Measurements from ENCODE around the gene PTPA.

PTPA gene

GRCh38 chr9:129069862-129070641, 41.2 kb upstream of the PTPA start:
- Histone ChIP-seq H3K9me3 (no peaks in the 10 kb centered on the region), H3K27ac (no peak overlapping the region), H3K36me3 (peaks cover 9 to 66% (median 43%) of the 10 kb centered on the region in 3 donors), H3K27me3 (no peaks in the 10 kb centered on the region), H3K4me3 (no peak overlapping the region), H3K4me1 (no peaks in the 10 kb centered on the region)
- intact Hi-C loops (cut with DNase I; ENCODE audit: low total_unique reads), result no loop called here
- no peak for TF ChIP-seq CTCF (IDR thresholded peaks at IDR 0.05)
- DNase-seq, result no peak

- H3K36me3 ChIP-seq, result peaks cover 9 to 58% (median 34%) of the 10 kb centered on the region in 3 donors
These were observed 40.3 kb upstream of the PTPA start for GRCh38 chr9:129070696-129071525.

GRCh38 chr9:129071526-129072126, 39.6 kb upstream of the PTPA start:
- intact Hi-C loops (cut with DNase I; ENCODE audit: low total_unique reads), result no loop called here
- TF ChIP-seq CTCF (IDR thresholded peaks at IDR 0.05), result no peak
- Histone ChIP-seq H3K27me3 (no peaks in the 10 kb centered on the region), H3K9me3 (no peaks in the 10 kb centered on the region), H3K27ac (no peak overlapping the region), H3K4me3 (no peak overlapping the region), H3K36me3 (peaks cover 9 to 54% (median 30%) of the 10 kb centered on the region in 3 donors), H3K4me1 (no peaks in the 10 kb centered on the region)
- DNase-seq, result no peak

More at GRCh38 chr9:129070696-129071525, 40.3 kb upstream of the PTPA start:
- Histone ChIP-seq H3K27me3 (no peaks in the 10 kb centered on the region), H3K4me3 (no peak overlapping the region), H3K4me1 (no peaks in the 10 kb centered on the region), H3K9me3 (no peaks in the 10 kb centered on the region), H3K27ac (no peak overlapping the region)
- DNase-seq, result no peak
- no peak for TF ChIP-seq CTCF (IDR thresholded peaks at IDR 0.05)
- intact Hi-C loops (cut with DNase I; ENCODE audit: low total_unique reads), result no loop called here

- intact Hi-C loops (cut with DNase I; ENCODE audit: low total_unique reads), result no loop called here
- Histone ChIP-seq H3K27ac (no peak overlapping the region), H3K4me1 (no peaks in the 10 kb centered on the region)
These were observed 39.0 kb upstream of the PTPA start for GRCh38 chr9:129072171-129072570.

More at GRCh38 chr9:129072171-129072570, 39.0 kb upstream of the PTPA start:
- Histone ChIP-seq H3K36me3 (peaks cover 8 to 51% (median 29%) of the 10 kb centered on the region in 3 donors), H3K9me3 (no peaks in the 10 kb centered on the region), H3K4me3 (no peak overlapping the region), H3K27me3 (no peaks in the 10 kb centered on the region)
- no peak for DNase-seq
- no peak for TF ChIP-seq CTCF (IDR thresholded peaks at IDR 0.05)
